D341Med (cell line): Measurements from ENCODE around the gene MRPL17.

Experiments used
- DNase-seq: peaks from one replicate; pipeline ENCODE4 v3.0.0; 2012; ENCODE audit warnings: low spot score

Gene MRPL17

GRCh38 chr11:6682591-6682935, 577 bp downstream of the MRPL17 start:
- no peak for DNase-seq

- peak; percentile 30 for DNase-seq
Measured at GRCh38 chr11:6681949-6682348, 1.2 kb downstream of the MRPL17 start.

- no peak for DNase-seq
Measured at GRCh38 chr11:6681505-6681904, 1.6 kb downstream of the MRPL17 start.

- DNase-seq, result no peak
Measured at GRCh38 chr11:6677018-6677417, 6.1 kb downstream of the MRPL17 start.

DNA sequence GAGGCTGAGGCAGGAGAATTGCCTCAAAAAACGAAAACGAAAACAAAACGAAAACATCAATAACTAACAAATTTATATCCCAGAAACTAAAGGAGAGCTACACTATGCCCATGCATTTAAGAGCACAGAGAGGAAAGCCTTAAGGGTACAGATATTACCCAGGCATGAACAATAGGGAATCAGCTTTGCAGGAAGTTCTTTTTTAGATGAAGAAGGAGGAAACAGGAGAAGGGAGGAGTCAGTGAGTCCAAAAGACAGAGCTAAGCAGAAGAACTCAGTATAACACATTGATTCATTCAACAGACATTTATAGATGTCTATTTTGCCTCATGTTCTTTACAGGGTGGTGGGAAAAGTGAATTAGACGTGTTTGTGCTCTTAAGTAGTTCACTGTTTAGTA, 8.3 kb downstream of the MRPL17 start:
- no peak for DNase-seq

- no peak for DNase-seq
Measured at GRCh38 chr11:6674219-6674597, 8.9 kb downstream of the MRPL17 start.

DNA sequence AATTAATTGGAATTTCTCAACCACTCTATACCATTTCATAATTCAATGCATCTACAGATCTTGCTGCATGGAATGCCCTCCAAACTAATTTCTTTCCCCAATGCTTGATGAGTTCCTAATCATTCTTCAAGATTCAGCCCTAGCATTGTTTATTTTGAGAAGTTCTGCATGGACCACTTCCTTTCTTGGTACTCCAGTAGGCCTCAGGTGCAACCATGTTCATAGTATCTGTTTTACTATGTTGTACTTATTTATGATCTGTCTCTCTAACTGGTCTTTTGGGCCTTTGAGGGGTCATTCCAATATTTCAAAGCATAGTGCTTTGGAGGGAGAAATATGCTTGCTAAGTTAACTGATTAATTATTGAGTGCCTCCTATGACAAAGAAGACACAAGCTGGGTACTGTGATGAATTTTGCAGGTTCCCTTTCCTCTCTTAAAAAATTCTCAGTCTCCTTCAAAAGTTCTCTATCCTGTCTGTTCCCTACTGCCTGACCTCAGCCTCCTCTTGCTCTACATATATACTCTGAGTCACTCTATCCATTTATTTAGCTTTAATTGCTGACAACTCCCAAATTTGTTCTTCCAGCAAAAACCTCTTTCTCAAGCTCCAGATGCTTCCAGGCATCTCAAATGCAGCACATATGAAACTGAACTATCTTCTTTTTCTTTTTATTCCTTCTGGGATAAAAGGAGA, 9.5 kb downstream of the MRPL17 start:
- DNase-seq, result no peak

GRCh38 chr11:6671991-6672390, 11.1 kb downstream of the MRPL17 start:
- DNase-seq, result no peak

DNA sequence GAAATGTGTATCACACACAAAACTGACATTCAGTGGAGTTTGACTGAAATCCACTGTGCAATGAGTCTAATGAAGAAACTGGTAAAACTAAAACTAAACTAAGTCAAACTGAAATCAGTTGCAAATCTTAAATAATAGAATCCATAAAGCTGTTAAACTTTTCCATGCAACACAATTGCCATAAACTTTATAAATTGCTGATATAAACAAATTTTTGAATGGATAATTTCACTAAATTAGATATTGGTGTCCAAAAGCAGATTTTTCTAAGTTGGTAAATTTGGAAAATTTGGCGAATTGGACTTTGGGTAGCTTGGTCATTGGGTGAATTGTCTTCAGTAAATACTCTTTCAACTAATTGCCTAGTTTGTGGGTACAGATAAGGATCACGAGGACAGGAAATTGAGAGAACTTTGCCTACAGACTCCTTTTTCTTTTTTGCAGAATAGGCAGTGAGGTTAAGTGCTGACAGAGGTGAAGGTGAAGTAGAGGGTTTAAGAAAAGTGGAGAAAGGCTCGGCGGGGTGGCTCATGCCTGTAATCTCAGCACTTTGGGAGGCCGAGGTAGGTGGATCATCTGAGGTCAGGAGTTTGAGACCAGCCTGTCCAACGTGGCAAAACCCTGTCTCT, 12.8 kb downstream of the MRPL17 start:
- DNase-seq, result no peak

- DNase-seq, result no peak
Measured at GRCh38 chr11:6667733-6668374, 15.3 kb downstream of the MRPL17 start.

- no peak for DNase-seq
Measured at GRCh38 chr11:6666302-6667183, 16.6 kb downstream of the MRPL17 start.

DNA sequence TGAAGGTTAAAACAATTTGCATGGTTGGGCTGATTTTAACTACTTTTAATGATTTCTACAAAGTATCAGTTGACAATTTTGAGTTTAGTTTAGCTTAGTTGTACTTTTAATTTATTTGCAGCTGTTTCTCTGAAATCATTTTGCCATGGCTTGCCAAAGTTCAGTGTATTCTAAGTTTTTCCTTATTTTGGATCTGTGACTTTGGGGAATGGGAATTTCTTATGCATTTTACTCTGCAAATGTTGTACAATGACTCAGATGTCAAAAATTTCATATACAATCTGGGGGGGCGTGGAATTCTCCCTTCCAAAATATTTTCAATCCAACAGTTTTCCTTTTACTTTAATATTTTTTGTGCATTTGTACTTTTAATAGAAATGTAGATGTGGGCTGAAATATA, 18.6 kb downstream of the MRPL17 start:
- no peak for DNase-seq

DNA sequence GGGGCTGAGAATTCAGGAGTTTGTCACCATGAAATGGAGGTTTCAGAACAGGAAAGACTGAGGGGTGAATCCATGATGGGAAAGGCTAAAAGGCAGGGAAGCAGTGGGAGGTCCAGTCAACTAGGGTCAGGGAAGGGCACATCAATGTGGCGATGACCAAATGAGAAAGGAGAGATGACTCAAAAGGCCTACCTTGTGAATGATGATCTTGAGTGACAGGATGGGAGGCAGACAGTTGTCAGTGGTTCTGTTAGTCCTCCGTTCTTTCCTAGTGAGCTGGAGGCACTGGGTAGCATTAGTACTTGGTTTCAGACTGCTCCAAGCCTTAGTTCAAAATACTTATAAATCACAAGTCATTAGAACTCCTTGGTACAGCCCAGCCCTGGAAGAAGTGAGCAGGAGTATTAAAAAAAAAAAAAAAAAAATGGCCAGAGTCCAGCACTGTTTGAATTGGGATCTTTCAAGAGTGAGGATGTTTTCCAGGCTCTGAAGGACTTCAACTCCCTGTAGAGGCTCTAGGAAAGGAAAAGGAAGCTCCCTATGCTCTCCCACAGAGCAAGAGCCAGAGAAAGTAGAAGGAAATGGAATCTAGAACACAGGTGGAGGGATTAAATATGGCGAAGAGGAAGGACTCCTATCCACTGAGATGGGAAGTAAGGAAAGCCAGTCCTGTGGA, 19.2 kb downstream of the MRPL17 start:
- DNase-seq, result no peak

GRCh38 chr11:6660712-6661111, 22.4 kb downstream of the MRPL17 start:
- DNase-seq, result no peak

DNA sequence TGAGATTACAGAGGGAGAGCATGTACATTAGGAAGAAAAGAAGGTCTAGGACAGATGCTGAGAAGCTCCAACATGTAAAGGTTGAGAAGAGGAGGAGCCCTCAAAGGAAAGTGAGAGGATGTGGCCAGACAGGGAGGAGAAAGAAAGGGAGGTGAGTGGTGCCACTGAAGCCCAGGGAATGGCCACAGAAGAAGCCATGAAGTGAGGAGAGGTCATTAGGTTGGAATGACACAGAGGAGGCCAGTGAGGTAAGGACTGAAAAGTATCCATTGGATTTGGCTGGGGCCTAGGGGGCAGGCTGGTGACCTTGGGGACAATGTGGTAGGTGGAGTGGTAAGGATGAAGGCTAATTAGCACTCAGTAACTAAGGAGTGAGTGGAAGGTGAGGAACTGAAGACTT, 24.5 kb downstream of the MRPL17 start:
- no peak for DNase-seq

DNA sequence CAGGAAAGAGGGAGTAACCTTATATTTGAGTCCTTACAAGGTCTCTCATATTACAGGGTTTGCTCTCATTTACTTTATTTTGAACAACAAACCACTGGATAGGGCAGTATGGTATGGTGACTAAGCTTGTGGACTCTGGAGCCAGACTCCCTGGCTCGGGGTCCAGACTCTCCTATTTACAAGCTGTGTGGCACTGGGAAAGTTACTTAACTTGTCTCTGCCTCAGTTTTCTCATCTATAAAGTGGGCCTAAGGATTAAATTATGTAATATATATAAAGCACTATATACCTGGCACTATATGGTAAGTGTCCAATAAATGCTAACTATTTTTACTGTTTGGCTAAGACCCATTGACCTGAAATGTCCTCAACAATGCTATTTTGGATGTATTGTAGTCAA, 25.8 kb downstream of the MRPL17 start:
- no peak for DNase-seq

- no peak for DNase-seq
Measured at GRCh38 chr11:6656936-6657335, 26.2 kb downstream of the MRPL17 start.

DNA sequence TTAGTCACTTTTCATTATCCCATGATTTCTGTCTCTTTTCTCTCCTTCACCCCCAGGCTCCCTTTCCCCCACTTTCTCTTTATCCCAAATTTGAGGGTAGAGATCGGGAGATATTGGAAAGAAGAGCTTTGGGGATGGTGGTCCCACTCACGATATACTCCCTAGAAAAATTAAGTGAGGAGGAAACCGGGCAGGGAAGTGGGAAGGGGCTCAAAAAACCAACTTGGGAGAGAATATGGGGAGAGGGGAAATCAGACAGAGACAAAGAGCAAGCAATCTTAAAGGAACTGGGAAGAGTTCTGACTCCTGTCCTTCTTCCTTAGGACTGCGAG, 26.6 kb downstream of the MRPL17 start:
- no peak for DNase-seq

DNA sequence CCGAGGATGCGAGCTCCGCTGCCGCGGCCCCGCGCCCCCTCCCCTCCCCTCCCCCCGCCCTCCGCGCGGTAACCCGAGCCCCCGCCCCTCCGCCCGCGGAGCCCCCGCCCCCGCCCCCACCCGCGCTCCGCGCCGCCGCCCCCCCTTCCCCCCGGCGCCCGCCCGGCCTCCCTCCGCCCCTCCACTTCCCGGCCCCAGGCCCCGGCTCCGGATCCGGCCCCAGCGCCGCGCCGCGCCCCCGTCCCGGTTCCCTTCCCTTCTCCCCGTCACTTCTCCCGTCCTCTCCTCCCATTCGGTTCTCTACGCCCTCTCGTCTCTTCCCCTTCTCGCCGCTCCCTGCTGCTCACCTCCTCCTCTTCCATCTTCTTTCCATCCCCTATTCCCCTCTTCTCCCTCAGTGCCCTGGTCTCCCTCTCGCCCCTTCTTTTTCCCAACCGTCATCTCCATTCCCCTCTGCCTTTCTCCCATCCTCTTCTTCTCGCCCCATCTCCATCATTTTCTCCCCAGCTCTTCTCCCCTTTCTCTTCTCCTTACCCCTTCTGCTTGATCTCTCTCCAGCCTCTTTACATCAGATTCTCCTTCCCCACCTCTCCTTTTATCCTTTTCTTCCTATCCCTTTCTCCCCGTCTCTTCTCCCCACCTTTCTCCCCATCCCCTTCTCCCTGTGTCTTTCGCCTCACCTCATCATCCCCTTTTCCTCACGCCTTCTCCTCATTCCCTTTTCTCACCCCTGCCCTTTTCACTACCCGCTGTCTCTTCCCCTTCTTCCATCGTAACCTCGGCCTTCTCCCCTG, 27.2 kb downstream of the MRPL17 start, which contains the start of gene DCHS1:
Gene DCHS1, minus strand, starts transcription at position 20 of the 794 bp plus-strand sequence. CDS start 14,196 bp downstream, outside the sequence.
- no peak for DNase-seq

- DNase-seq, result peak; percentile 62
Measured at GRCh38 chr11:6655020-6655789, 27.9 kb downstream of the MRPL17 start.
